A673 (cell line): ENCODE measurements around the gene SH2D3C.

Source experiments
- EZH2 ChIP-seq: fragments of 200-600 bp; sonication (generic); IDR thresholded peaks from 2 replicates; pipeline ENCODE4 v1.6.1; 2017; ENCODE audit warnings: borderline replicate concordance, low read depth, mild to moderate bottlenecking, mixed read lengths, antibody characterized with exemption, low read length; ENCODE audit not compliant: poor library complexity, severe bottlenecking
- TF ChIP-seq, protein P1 (sequence below): fragments of 300-800, 200-600 bp; sonication (generic); conservative IDR thresholded peaks from 2 replicates; pipeline ENCODE4 v1.5.1; 2017; ENCODE audit warnings: low read depth, mild to moderate bottlenecking, antibody characterized with exemption, low read length, moderate library complexity, mixed read lengths

- TF ChIP-seq, protein P1, sequence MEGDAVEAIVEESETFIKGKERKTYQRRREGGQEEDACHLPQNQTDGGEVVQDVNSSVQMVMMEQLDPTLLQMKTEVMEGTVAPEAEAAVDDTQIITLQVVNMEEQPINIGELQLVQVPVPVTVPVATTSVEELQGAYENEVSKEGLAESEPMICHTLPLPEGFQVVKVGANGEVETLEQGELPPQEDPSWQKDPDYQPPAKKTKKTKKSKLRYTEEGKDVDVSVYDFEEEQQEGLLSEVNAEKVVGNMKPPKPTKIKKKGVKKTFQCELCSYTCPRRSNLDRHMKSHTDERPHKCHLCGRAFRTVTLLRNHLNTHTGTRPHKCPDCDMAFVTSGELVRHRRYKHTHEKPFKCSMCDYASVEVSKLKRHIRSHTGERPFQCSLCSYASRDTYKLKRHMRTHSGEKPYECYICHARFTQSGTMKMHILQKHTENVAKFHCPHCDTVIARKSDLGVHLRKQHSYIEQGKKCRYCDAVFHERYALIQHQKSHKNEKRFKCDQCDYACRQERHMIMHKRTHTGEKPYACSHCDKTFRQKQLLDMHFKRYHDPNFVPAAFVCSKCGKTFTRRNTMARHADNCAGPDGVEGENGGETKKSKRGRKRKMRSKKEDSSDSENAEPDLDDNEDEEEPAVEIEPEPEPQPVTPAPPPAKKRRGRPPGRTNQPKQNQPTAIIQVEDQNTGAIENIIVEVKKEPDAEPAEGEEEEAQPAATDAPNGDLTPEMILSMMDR, result no peak
- no peak for TF ChIP-seq EZH2
Observed at GRCh38 chr9:127788337-127789011, 10.0 kb upstream of the SH2D3C start.
